ENCODE results near the gene TXNDC11.

DNA sequence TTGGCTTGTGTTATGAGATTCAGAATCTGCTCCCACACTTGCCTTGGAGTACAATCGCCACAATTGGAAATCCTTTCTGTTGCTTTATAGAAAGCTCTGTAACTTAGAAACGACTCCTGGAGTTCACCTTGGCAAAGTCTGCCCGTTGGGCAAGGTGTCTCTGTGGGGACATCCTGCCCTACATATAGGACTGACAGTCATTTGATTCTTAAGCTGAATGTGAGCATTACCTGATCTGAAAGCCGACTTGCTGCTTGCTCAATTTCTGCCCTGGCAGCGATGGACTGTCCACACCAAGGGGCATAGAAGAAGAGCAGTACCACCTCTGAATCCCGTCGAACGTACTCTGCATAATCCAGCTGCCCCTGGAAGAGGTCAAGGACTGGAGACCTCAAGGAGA is 6.9 kb downstream of the TXNDC11 start:
- TF ChIP-seq, protein P1, sequence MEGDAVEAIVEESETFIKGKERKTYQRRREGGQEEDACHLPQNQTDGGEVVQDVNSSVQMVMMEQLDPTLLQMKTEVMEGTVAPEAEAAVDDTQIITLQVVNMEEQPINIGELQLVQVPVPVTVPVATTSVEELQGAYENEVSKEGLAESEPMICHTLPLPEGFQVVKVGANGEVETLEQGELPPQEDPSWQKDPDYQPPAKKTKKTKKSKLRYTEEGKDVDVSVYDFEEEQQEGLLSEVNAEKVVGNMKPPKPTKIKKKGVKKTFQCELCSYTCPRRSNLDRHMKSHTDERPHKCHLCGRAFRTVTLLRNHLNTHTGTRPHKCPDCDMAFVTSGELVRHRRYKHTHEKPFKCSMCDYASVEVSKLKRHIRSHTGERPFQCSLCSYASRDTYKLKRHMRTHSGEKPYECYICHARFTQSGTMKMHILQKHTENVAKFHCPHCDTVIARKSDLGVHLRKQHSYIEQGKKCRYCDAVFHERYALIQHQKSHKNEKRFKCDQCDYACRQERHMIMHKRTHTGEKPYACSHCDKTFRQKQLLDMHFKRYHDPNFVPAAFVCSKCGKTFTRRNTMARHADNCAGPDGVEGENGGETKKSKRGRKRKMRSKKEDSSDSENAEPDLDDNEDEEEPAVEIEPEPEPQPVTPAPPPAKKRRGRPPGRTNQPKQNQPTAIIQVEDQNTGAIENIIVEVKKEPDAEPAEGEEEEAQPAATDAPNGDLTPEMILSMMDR (IDR thresholded peaks at IDR 0.05), result no peak
- TF ChIP-seq POLR2A (IDR thresholded peaks at IDR 0.05), result no peak

Measured in testis (tissue), 2 donors.